ENCODE measurements around the gene C1orf116.

DNA sequence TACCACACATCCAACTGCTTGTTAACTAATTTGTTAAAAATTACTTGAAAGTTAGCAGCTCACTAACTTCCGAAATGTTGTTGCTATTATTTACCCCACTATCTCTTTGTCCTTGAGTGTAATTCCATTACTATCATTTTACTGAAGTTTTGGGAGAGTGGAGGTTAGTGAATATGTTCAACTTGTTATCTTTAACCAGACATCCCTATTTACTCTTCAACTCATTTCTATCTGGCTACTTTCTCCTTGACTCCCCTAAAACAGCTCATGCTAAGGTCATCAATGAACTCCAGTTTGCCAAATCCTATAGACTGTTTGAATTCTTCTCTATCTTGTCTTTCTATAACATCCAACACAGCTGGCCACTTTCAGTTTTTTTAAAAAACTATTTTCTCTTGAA, 4.3 kb upstream of the C1orf116 start:
- TF ChIP-seq, protein P1, sequence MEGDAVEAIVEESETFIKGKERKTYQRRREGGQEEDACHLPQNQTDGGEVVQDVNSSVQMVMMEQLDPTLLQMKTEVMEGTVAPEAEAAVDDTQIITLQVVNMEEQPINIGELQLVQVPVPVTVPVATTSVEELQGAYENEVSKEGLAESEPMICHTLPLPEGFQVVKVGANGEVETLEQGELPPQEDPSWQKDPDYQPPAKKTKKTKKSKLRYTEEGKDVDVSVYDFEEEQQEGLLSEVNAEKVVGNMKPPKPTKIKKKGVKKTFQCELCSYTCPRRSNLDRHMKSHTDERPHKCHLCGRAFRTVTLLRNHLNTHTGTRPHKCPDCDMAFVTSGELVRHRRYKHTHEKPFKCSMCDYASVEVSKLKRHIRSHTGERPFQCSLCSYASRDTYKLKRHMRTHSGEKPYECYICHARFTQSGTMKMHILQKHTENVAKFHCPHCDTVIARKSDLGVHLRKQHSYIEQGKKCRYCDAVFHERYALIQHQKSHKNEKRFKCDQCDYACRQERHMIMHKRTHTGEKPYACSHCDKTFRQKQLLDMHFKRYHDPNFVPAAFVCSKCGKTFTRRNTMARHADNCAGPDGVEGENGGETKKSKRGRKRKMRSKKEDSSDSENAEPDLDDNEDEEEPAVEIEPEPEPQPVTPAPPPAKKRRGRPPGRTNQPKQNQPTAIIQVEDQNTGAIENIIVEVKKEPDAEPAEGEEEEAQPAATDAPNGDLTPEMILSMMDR (conservative IDR thresholded peaks at IDR 0.05; ENCODE audit: low read length) = no peak
- TF ChIP-seq EZH2phosphoT487 (IDR thresholded peaks at IDR 0.05; ENCODE audit: borderline replicate concordance) = no peak
